ENCODE results near the gene RBBP8NL. TPM values are rescaled to one million over a fixed set of nuclear protein-coding genes. Genes with fewer than 3 reads are reported as not detected.

RBBP8NL gene
- total and polyA plus RNA-seq, 11 donors, result not detected

DNA sequence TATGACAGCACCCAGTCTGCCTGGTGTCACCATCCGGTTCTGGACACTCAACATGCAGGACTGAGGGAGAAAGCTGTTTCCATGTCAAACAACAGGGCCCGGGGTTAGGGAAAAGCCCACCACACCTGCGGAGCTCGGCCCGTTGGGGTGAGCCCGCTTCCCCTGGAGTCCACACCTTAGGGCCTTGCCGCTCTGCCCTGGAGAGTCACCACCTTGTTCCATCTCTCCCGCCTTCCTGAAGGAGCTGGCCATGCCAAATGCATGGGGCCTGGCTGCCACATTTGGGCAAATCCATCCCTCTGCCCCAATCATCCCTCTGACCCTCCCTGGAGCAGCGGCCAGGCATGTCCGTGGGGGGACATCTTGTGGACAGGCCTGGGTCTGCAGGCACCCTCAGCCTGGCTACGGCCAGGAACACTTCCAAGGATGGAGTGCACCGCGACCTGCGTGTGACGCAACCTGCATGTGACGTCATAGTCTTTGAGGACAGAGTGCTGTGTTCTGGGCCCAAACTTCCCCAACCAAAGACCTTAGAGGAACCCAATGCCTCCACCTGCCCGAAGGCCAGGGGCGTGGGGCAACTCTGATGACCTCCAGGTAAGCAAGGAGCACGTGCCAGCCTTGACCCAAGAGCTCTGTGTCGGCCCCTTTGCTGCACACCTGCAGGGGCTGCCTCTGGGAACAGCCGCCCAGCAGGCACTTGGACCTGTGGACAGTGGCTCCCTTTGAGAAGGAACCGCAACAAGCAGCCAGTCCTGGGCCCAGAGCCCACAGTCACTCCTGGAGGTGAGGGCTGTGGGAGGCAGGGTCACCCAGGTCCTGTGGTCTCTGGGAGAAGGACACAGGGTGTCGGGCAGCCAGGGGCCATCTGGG, 22.0 kb downstream of the RBBP8NL start:
- peak in 3 of 5 donors; percentile 44 to 72 (median 65) for DNase-seq

DNA sequence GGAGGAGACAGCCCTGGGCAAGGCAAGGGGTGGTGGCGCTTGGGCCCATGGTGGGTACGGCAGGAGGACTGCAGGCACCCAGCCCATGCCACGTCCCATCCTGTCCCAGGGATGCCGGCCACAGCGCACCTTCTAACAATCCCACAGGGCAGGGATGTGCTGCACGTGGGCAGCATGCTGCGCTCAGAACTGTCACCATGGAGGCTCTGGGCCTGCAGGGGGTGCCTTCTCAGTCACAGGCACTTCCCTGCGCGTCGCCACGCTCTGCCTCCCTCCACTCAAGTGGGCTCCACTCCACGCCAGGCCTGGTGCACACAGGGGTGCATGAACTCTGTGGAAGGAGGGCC, 22.6 kb downstream of the RBBP8NL start:
- H3K27me3 ChIP-seq, result no peaks in the 10 kb centered on the region
- TF ChIP-seq POLR2A (IDR thresholded peaks at IDR 0.05), result no peak
- TF ChIP-seq, protein P1, sequence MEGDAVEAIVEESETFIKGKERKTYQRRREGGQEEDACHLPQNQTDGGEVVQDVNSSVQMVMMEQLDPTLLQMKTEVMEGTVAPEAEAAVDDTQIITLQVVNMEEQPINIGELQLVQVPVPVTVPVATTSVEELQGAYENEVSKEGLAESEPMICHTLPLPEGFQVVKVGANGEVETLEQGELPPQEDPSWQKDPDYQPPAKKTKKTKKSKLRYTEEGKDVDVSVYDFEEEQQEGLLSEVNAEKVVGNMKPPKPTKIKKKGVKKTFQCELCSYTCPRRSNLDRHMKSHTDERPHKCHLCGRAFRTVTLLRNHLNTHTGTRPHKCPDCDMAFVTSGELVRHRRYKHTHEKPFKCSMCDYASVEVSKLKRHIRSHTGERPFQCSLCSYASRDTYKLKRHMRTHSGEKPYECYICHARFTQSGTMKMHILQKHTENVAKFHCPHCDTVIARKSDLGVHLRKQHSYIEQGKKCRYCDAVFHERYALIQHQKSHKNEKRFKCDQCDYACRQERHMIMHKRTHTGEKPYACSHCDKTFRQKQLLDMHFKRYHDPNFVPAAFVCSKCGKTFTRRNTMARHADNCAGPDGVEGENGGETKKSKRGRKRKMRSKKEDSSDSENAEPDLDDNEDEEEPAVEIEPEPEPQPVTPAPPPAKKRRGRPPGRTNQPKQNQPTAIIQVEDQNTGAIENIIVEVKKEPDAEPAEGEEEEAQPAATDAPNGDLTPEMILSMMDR (IDR thresholded peaks at IDR 0.05), result no peak
- WGBS, 4 donors, result 92 to 95% (median 94%) methylated on average over 4 to 12 of the region's 12 CpGs
- H3K4me1 ChIP-seq, result peaks cover 0 to 27% (median 20%) of the 10 kb centered on the region in 12 donors
- ATAC-seq (no peak), DNase-seq (no peak)
- no peak overlapping the region for H3K27ac ChIP-seq
- intact Hi-C loops (cut with DNase I), result loop anchor here in 6 of 10 donors (5.0 to 10.0 kb wide), 10 partner anchors 53 to 390 kb away; partner anchors contain the start of genes ADRM1 (in 2 of the 6), MRGBP (in 1 of the 6) and OSBPL2 (in 1 of the 6)
- H3K9me3 ChIP-seq, result no peaks in the 10 kb centered on the region
- H3K36me3 ChIP-seq, result peaks cover 0 to 4% (median 0%) of the 10 kb centered on the region in 9 donors
- H3K4me3 ChIP-seq, result no peak overlapping the region

More for the DNA sequence above, 22.0 kb downstream of the RBBP8NL start:
- H3K27ac ChIP-seq, result peak overlapping the region in 5 of 12 donors; percentile 16 to 80 (median 41)
- intact Hi-C loops (cut with DNase I), result loop anchor here in 6 of 10 donors (5.0 to 10.0 kb wide), 9 partner anchors 52 to 391 kb away; partner anchors contain the start of genes MRGBP (in 1 of the 6) and OSBPL2 (in 1 of the 6)
- H3K4me3 ChIP-seq, result peak overlapping the region in 6 of 12 donors; percentile 59 to 74 (median 64)
- H3K27me3 ChIP-seq, result no peaks in the 10 kb centered on the region
- peak in 3 of 4 donors; percentile 37 to 53 (median 42) for ATAC-seq
- H3K36me3 ChIP-seq, result peaks cover 0 to 4% (median 0%) of the 10 kb centered on the region in 9 donors
- H3K4me1 ChIP-seq, result peaks cover 0 to 31% (median 23%) of the 10 kb centered on the region in 12 donors
- WGBS, 4 donors, result 48 to 65% (median 61%) methylated on average over 7 to 23 of the region's 23 CpGs
- H3K9me3 ChIP-seq, result no peaks in the 10 kb centered on the region
- TF ChIP-seq POLR2A (IDR thresholded peaks at IDR 0.05), result no peak
- TF ChIP-seq, protein P1 (IDR thresholded peaks at IDR 0.05), result peak; percentile 38 to 70 (median 55)

DNA sequence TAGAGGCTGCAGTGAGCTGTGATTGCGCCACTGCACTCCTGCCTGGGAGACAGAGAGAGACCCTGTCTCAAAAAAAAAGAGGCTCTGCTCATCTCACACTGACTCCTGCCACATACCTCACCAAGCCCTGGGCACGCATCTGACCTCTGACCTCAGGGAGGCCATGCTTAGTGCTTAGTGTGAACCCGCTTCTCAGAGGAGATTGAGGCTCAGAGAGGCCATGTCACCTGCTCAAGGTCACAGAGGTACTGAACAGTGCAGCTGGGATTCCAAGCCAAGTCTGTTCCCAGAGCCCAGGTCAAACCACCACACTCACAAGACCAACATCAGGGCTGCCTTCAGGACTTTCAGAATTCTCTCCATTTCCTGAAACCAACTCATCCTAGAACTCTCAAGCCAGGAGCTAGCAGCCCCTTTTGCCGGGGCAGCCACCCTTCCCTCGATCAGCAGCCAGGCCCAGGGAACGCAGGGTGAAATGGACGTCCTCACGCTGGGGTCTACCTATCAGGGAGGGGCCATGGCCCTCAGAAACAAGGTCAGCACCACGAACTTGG, 23.1 kb downstream of the RBBP8NL start:
- DNase-seq (no peak), ATAC-seq (no peak)
- WGBS, 4 donors, result 88 to 93% (median 91%) methylated on average over 8 to 9 of the region's 9 CpGs
- Histone ChIP-seq H3K4me1 (peaks cover 0 to 25% (median 20%) of the 10 kb centered on the region in 12 donors), H3K4me3 (no peak overlapping the region), H3K9me3 (no peaks in the 10 kb centered on the region), H3K27me3 (no peaks in the 10 kb centered on the region), H3K27ac (no peak overlapping the region), H3K36me3 (peaks cover 0 to 4% (median 0%) of the 10 kb centered on the region in 9 donors)
- intact Hi-C loops (cut with DNase I), result loop anchor here in 4 of 10 donors (5.0 to 10.0 kb wide), 5 partner anchors 102 to 391 kb away; partner anchors contain the start of genes ADRM1 (in 2 of the 4) and MRGBP (in 1 of the 4)
- TF ChIP-seq, protein P1 (IDR thresholded peaks at IDR 0.05), result no peak
- no peak for TF ChIP-seq POLR2A (IDR thresholded peaks at IDR 0.05)
